ENCODE results near the gene DGKD. TPM values are rescaled to one million over a fixed set of nuclear protein-coding genes. Genes with fewer than 3 reads are reported as not detected.

The DGKD gene
- total RNA-seq, 1 donor from 2014 or later = 17.7 TPM

DNA sequence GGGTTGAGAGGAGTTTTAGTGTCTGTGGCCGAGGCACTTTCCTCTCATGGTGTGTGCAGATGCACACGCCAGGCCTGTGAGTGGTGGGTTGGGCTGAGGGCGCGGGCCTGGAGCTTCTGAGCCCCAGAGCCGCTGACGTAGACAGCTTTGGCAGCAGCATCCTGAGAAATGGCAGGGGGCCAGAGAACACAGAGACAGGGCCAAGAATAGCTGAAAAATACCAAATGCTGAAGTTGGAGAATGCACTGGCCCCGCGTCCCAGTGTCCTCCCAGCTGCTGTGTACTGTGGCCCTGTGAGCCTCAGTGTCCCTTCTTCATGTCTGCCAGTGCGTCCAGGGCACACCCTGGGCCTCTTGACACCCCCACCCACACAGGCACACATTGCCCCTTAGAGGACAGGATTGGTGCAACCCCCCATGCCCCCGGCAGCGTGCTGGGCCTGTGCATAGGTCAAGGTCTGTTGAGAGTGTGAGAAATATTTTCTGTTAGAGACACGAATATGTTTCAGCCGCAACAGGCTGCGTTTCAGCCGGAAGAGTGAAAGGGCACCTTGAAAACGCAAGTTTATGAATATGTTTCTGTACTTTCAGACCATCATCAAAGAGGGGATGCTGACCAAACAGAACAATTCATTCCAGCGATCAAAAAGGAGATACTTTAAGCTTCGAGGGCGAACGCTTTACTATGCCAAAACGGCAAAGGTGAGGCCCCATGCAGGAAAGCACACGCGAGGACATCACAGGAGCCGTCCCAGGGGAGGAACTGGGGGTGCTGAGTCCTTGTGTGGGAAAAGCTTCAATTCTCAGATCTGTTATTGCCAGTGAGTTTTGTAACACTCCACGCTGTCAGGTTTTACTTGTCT lies 33.6 kb downstream of the DGKD start:
- Mint-ChIP-seq H3K27me3 (ENCODE audit: low read depth, unreplicated experiment) (no peaks in the 10 kb centered on the region), H3K36me3 (ENCODE audit: low read depth, unreplicated experiment) (peaks cover 3% of the 10 kb centered on the region), H3K9me3 (ENCODE audit: unreplicated experiment) (no peaks in the 10 kb centered on the region), H3K4me1 (ENCODE audit: low read depth, unreplicated experiment) (peaks cover 20% of the 10 kb centered on the region), H3K27ac (ENCODE audit: unreplicated experiment) (no peak overlapping the region), H3K4me3 (ENCODE audit: unreplicated experiment) (no peak overlapping the region)
- FAIRE-seq = peak; percentile 66
- H3K4me1 ChIP-seq (ENCODE audit: insufficient read depth, low read length) = peaks cover 23% of the 10 kb centered on the region
- H3K4me3 ChIP-seq (ENCODE audit: insufficient read depth, low read depth, low read length) = peak overlapping the region; percentile 31
- no peaks in the 10 kb centered on the region for H3K36me3 ChIP-seq (ENCODE audit: insufficient read depth, low read length)
- DNase-seq (ENCODE audit: low read depth) = peak; percentile 91
- H3K9me3 ChIP-seq (ENCODE audit: insufficient read depth, low read depth, low read length) = no peaks in the 10 kb centered on the region
- peak overlapping the region; percentile 39 for H2AFZ ChIP-seq (ENCODE audit: low read depth, low read length)
- peak overlapping the region; percentile 62 for H3K9ac ChIP-seq (ENCODE audit: low read length)
- H3K4me2 ChIP-seq (ENCODE audit: low read length) = peak overlapping the region; percentile 80
- H3K79me2 ChIP-seq (ENCODE audit: insufficient read depth, low read length) = peaks cover 16% of the 10 kb centered on the region
- peak overlapping the region; percentile 58 for H3K27ac ChIP-seq (ENCODE audit: low read depth, low read length)
- TF ChIP-seq, protein P1, sequence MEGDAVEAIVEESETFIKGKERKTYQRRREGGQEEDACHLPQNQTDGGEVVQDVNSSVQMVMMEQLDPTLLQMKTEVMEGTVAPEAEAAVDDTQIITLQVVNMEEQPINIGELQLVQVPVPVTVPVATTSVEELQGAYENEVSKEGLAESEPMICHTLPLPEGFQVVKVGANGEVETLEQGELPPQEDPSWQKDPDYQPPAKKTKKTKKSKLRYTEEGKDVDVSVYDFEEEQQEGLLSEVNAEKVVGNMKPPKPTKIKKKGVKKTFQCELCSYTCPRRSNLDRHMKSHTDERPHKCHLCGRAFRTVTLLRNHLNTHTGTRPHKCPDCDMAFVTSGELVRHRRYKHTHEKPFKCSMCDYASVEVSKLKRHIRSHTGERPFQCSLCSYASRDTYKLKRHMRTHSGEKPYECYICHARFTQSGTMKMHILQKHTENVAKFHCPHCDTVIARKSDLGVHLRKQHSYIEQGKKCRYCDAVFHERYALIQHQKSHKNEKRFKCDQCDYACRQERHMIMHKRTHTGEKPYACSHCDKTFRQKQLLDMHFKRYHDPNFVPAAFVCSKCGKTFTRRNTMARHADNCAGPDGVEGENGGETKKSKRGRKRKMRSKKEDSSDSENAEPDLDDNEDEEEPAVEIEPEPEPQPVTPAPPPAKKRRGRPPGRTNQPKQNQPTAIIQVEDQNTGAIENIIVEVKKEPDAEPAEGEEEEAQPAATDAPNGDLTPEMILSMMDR (IDR thresholded peaks at IDR 0.05; ENCODE audit: insufficient read depth, low read depth, low read length) = no peak
- no peak for TF ChIP-seq EZH2 (IDR thresholded peaks at IDR 0.05; ENCODE audit: insufficient read depth, low read length)
- H4K20me1 ChIP-seq (ENCODE audit: insufficient read depth, low read length) = peaks cover 46% of the 10 kb centered on the region
- no peaks in the 10 kb centered on the region for H3K27me3 ChIP-seq (ENCODE audit: insufficient read depth, low read length)

DNA sequence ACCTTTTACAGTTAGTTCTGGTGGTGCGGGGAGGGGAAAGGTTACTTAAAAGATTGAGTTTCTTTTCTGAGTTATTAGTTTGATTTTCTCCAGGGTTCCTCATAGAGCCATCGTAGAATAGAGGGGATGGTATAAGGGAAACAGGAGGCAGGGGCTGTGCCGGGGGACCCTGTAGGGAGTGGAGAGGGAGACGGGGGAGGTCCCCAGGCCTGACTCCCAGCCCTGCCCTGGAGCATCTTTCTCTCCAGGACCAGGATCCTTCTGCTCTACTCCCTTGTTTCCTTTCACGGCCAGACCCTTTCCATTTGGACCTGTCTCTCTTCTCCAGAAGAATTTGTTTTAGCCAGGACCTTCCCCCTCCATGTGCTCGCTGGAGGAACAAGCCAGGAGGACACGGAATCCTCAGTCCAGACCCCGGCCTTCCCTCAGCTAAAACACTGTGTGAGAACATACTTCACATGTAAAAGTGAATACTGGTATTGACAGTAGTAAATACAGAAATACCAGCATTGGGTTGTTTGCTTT lies 35.4 kb downstream of the DGKD start:
- peaks cover 20% of the 10 kb centered on the region for H3K4me1 Mint-ChIP-seq (ENCODE audit: low read depth, unreplicated experiment)
- no peaks in the 10 kb centered on the region for H3K27me3 Mint-ChIP-seq (ENCODE audit: low read depth, unreplicated experiment)
- no peaks in the 10 kb centered on the region for H3K9me3 ChIP-seq (ENCODE audit: insufficient read depth, low read depth, low read length)
- peaks cover 23% of the 10 kb centered on the region for H3K4me1 ChIP-seq (ENCODE audit: insufficient read depth, low read length)
- no peaks in the 10 kb centered on the region for H3K27me3 ChIP-seq (ENCODE audit: insufficient read depth, low read length)
- H3K36me3 Mint-ChIP-seq (ENCODE audit: low read depth, unreplicated experiment) = no peaks in the 10 kb centered on the region
- peaks cover 10% of the 10 kb centered on the region for H3K79me2 ChIP-seq (ENCODE audit: insufficient read depth, low read length)
- H3K27ac Mint-ChIP-seq (ENCODE audit: unreplicated experiment) = no peak overlapping the region
- no peak overlapping the region for H2AFZ ChIP-seq (ENCODE audit: low read depth, low read length)
- H3K4me2 ChIP-seq (ENCODE audit: low read length) = no peak overlapping the region
- no peaks in the 10 kb centered on the region for H3K36me3 ChIP-seq (ENCODE audit: insufficient read depth, low read length)
- no peaks in the 10 kb centered on the region for H3K9me3 Mint-ChIP-seq (ENCODE audit: unreplicated experiment)
- no peak for FAIRE-seq
- no peak overlapping the region for H3K4me3 ChIP-seq (ENCODE audit: insufficient read depth, low read depth, low read length)
- H3K9ac ChIP-seq (ENCODE audit: low read length) = no peak overlapping the region
- DNase-seq (ENCODE audit: low read depth) = no peak
- no peak overlapping the region for H3K27ac ChIP-seq (ENCODE audit: low read depth, low read length)
- H3K4me3 Mint-ChIP-seq (ENCODE audit: unreplicated experiment) = no peak overlapping the region
- peaks cover 33% of the 10 kb centered on the region for H4K20me1 ChIP-seq (ENCODE audit: insufficient read depth, low read length)
- TF ChIP-seq, protein P1 (IDR thresholded peaks at IDR 0.05; ENCODE audit: insufficient read depth, low read depth, low read length) = no peak
- TF ChIP-seq EZH2 (IDR thresholded peaks at IDR 0.05; ENCODE audit: insufficient read depth, low read length) = no peak

DNA sequence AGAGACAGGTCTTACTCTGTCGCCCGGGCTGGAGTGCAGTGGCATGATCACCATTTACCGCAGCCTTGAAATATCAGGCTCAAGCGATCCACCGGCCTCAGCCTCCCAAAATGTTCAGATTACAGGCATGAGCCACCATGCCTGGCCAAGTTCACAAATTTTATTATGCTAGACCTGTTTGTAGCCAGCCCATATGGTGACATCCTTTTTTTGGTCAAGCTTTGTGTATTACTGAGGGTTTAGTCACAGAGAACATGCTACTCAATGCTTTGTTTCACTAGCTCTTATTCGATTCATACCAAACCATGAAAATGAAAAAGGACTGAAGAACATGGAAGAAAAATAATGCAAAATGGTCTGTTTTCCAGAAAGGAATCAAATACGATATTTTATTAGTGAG lies 41.4 kb downstream of the DGKD start:
- DNase-seq (ENCODE audit: low read depth) (no peak), FAIRE-seq (peak; percentile 34)
- Mint-ChIP-seq H3K9me3 (ENCODE audit: unreplicated experiment) (no peaks in the 10 kb centered on the region), H3K4me3 (ENCODE audit: unreplicated experiment) (no peak overlapping the region), H3K27ac (ENCODE audit: unreplicated experiment) (no peak overlapping the region), H3K36me3 (ENCODE audit: low read depth, unreplicated experiment) (peaks cover 10% of the 10 kb centered on the region), H3K27me3 (ENCODE audit: low read depth, unreplicated experiment) (no peaks in the 10 kb centered on the region), H3K4me1 (ENCODE audit: low read depth, unreplicated experiment) (peaks cover 6% of the 10 kb centered on the region)
- TF ChIP-seq EZH2 (IDR thresholded peaks at IDR 0.05; ENCODE audit: insufficient read depth, low read length) = no peak
- TF ChIP-seq, protein P1 (IDR thresholded peaks at IDR 0.05; ENCODE audit: insufficient read depth, low read depth, low read length) = no peak
- H4K20me1 ChIP-seq (ENCODE audit: insufficient read depth, low read length) = peaks cover 4% of the 10 kb centered on the region
- H2AFZ ChIP-seq (ENCODE audit: low read depth, low read length) = no peak overlapping the region
- no peaks in the 10 kb centered on the region for H3K9me3 ChIP-seq (ENCODE audit: insufficient read depth, low read depth, low read length)
- H3K27me3 ChIP-seq (ENCODE audit: insufficient read depth, low read length) = no peaks in the 10 kb centered on the region
- H3K4me1 ChIP-seq (ENCODE audit: insufficient read depth, low read length) = peaks cover 2% of the 10 kb centered on the region
- no peak overlapping the region for H3K27ac ChIP-seq (ENCODE audit: low read depth, low read length)
- H3K4me2 ChIP-seq (ENCODE audit: low read length) = no peak overlapping the region
- no peaks in the 10 kb centered on the region for H3K79me2 ChIP-seq (ENCODE audit: insufficient read depth, low read length)
- no peak overlapping the region for H3K4me3 ChIP-seq (ENCODE audit: insufficient read depth, low read depth, low read length)
- no peak overlapping the region for H3K9ac ChIP-seq (ENCODE audit: low read length)
- H3K36me3 ChIP-seq (ENCODE audit: insufficient read depth, low read length) = no peaks in the 10 kb centered on the region
